ENCODE measurements around the gene HBEGF.

The HBEGF gene, protein sequence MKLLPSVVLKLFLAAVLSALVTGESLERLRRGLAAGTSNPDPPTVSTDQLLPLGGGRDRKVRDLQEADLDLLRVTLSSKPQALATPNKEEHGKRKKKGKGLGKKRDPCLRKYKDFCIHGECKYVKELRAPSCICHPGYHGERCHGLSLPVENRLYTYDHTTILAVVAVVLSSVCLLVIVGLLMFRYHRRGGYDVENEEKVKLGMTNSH

DNA sequence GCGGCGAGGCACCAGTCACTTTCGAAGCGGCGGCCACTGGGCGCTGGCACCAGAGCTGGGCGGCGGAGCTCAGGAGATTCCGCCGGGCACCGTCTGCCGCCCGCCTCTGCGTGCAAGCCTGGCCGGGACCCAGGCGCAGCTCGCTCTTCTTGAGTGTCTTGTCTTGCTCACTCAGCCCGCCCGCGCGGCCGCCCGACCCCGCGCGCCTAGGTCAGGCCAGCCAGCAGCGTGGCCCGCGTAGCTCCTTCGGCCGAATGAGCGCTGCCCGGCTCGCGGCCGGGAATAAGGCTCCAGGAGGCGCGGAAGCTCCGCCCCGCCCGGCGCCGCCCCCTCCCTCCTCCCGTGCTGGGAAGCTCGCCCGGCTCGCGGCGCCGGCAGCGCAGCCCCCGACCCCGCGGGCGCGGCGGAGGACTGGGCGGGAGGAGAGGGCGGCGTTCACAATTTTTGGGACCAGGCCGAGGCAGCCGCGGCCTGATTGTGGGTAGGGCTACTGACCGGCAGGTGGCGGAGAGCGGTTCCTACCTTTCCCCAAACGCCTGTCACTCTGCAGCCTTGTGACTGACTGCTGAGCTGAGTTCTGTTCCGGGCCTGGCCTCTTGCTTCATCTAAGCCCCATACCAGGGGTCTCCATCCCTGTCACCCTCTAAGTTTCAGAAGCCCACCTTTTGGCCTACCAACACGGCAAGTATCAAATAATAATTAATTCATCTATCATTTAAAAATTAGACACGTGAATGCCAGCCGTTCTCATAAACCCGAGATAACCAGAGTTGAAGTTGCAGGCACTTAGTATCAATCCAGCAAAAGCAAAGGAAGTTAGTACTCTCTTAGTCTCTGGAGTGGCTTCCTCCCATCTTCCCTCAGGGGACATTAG, at the start of gene HBEGF:
Gene HBEGF (minus strand): TSS at position 256 of the 874 bp plus-strand sequence. CDS start 275 bp downstream, outside the sequence.
- peak; percentile 76 for DNase-seq

GRCh38 chr5:140393738-140394137, 47.3 kb upstream of the HBEGF start:
- DNase-seq, result no peak

DNA sequence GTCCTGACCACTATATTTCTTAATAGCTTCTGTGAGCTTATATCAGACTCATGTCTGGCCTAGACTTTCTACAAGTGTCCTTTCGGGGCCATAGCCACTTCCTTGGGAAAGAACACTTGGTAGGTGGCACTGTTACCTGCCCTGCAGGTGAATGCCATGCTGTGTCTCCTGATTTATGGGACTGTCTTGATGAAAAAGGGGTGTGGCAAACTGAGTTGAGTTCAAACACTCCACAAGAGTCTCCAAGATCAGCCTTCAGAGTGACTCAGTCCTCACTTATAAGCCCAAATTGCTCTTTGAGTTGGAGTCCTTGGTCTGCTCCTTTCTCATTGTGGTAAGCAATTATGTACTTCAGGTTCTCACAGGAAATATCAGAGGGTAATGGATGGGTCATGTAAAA, 45.3 kb upstream of the HBEGF start:
- no peak for DNase-seq

DNA sequence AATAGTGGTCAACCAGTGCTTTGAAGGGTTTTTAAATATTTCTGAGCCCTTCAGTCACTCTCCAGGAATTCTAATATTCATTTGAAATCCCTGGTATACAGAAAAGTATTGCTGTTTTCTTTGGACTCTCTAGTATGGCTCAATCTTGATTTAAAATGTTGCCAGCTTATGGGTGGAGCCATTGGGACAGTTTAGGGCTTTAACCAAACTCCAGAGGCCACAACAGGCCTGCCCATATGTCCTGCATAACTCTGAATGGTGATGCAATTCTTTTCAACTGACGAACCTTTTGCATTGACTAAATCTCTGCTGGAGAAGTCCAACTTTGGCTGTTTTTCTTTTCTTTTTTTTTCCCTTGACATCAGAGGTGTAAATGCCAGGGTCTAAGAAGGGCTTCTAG, 44.9 kb upstream of the HBEGF start:
- DNase-seq, result peak; percentile 54

GRCh38 chr5:140388052-140388451, 41.6 kb upstream of the HBEGF start:
- no peak for DNase-seq

DNA sequence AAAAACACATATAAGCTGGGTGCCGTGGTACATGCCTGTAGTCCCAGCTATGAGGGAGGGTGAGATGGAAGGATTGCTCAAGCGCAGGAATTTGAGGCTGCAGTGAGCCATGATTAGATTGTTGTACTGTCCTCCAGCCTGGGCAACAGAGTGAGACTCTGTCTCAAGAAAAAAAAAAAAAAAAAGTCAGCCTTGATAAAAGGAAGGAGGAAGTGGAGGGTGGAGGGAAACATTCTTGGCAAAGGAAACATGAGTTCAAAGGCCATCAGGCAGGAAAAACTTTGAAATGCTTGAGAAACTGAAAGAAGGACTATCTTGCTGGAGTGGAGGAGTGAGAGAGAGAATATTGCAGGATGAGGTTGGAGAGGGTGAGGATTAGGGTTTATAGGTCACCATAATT, 36.9 kb upstream of the HBEGF start:
- DNase-seq, result peak; percentile 6

DNA sequence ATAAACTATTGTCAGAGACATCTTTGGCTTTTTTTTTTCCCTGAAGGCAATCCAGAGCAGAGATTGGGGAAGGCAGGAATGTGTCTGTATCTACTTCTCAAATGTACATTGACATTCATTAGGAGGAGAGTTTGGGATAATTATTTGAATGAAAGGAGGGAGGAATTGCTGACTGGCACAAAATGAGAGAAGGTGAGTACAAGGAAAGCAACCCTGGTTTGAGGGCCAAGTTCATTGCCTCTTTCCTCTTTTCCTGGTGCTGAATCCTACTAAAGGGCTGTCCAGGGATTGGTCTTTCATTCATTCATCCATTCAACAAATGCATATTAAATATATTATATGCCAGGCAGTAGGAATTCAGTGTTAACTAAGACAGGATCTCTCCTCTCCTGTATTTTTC, 36.5 kb upstream of the HBEGF start:
- DNase-seq, result no peak

GRCh38 chr5:140381972-140382371, 35.6 kb upstream of the HBEGF start:
- DNase-seq, result no peak

DNA sequence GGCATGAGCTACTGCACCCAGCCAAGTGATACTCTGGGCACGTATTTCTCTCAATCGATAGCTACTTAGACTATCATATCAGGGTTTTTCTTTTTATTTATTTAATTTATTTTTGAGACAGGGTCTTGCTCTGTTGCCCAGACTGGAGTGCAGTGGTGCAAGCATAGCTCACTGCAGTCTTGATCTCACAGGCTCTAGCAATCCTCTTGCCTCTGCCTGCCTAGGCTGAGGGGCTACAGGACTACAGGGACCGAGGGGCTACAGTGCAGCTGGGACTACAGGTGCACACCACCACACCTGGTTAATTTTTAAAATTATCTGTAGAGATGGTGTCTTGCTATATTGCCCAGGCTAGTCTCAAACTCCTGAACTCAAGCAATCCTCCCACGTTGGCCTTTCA, 34.9 kb upstream of the HBEGF start:
- no peak for DNase-seq

- DNase-seq, result peak; percentile 66
These were observed 26.6 kb upstream of the HBEGF start for GRCh38 chr5:140372971-140373487.

DNA sequence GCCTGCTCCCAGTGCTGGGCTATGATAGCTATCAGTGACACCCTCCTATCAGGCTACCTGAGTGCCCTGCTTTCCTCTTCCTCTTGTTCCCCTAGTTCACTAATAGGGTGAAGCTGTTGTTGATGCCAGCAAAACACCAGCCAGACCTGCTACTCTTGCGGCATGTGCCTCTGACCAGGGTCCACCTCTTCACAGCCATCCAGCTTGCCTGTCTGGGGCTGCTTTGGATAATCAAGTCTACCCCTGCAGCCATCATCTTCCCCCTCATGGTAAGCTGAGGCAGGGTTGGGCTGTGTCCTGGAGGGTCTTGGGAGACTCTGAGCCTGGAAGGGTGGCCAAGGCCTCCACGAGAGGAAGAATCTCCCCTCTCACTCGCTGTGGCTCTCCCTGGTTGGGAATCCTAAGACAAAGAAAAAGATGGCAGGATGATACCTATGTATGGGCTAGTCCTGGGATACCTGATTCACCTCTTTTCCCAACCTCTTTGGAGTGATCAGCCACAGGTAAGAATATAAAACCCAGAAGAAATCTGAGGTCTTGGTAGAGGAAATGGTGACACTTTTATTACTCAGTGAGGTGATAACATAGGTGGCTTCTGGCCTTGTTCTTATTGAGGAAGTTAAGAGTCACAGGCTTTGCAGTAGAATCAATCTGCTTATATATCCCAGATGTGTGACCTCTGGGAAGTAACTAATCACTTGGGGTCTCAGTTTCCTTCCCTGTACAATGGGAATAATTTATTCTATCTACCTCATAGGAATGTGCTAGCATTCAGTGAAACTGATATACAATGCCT, 25.2 kb upstream of the HBEGF start:
- no peak for DNase-seq

GRCh38 chr5:140367256-140368013, 21.0 kb upstream of the HBEGF start:
- no peak for DNase-seq

GRCh38 chr5:140366589-140367255, 20.3 kb upstream of the HBEGF start:
- DNase-seq, result no peak

DNA sequence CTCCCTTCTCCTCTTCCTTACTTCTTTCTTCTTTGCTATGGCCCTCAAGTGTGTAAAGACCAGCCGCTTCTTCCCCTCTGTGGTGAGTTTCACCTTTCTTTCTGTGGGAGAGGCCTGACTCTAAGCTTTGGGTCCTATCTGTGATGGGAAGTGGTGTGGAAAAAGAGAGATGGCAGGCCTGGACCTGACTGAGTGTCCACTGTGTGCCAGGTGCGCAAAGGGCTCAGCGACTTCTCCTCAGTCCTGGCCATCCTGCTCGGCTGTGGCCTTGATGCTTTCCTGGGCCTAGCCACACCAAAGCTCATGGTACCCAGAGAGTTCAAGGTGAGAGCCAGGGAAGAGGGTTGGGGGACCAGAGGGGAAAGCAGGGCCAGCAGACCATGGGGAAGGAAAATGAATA, 19.5 kb upstream of the HBEGF start:
- no peak for DNase-seq

DNA sequence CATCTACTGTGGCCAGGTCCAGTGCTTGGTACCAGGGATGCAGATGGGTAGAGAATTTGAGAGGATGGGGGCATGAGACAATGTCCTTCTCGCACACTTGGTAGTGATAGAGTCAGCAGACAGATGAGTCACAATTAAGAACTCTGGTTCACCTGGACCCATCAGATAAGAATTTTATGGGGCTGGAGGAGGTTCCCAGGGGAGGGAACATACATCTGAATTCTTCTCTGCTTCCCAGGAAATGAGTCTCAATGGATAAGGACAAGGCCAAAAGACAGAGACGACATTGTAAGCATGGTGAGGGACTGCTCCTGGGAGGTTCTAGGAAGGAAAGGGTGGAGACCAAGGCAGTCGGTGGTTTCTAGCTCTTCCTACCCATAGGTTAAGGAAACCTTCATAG, 18.9 kb upstream of the HBEGF start:
- DNase-seq, result no peak

DNA sequence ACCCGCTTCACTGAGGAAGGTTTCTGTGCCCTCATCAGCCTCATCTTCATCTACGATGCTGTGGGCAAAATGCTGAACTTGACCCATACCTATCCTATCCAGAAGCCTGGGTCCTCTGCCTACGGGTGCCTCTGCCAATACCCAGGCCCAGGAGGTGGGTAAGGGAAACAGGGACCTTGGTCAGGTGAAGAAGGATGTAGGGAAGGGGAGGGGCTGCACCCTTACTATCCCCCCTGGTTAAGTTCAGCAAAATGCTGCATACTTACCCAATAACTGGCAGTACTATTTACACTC, 18.0 kb upstream of the HBEGF start:
- DNase-seq, result no peak

GRCh38 chr5:140363631-140364471, 17.4 kb upstream of the HBEGF start:
- DNase-seq, result no peak

DNA sequence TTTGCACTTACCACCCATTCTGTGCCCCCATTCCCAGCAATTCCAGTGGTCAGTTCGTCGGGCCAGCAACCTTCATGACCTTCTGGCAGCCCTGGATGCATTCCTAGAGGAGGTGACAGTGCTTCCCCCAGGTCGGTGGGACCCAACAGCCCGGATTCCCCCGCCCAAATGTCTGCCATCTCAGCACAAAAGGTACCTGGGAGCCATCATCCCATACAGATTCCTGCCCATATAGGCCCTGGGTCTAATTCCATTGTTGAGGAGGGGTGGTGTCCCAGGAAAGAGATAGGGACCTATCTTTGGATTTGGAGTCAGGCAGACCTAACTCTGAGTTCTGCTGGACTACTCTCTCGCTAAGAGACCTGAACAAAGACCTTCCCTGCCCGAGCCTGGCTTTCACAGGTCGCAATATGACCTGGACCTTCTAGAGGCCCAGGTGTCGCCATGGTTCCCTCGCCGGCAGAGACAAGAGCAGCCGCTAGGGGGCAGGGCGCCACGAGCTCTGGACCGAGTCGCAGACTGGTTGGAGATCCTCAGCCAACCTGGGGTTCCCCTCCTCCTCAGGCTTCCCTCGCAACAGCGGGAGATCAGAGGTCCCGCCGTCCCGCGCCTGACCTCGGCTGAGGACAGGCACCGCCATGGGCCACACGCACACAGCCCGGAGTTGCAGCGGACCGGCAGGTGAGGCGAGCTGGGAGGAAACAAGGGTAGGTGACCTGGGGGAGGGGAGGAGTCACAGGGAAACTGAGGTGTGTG, 16.6 kb upstream of the HBEGF start:
- peak; percentile 72 for DNase-seq

DNA sequence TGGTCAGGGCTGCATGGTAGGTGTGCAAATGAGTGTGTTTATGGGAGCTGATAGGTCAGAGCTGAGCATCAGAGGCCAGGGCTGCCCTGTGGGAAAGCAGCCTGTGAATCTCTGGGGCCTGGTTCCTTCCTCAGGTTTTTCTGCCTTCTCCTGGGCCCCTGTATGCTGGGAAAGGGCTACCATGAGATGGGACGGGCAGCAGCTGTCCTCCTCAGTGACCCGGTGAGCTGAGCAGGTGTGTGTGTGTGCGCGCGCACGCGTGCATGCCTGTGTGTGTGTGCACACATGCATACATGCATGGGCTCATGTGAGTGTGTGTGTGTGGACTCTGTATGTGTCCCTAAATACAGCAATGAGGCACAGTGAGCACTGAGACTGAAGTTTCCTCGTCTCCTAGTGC, 15.9 kb upstream of the HBEGF start:
- DNase-seq, result no peak

- DNase-seq, result no peak
These were observed 15.5 kb upstream of the HBEGF start for GRCh38 chr5:140361901-140362300.

Data from inflammatory macrophage treated with lipopolysaccharide for 4 hours (primary cell).